Immature natural killer cell (primary cell): ENCODE data around the gene FAM107A. TPM values are rescaled to one million over a fixed set of nuclear protein-coding genes. Genes with fewer than 3 reads are reported as not detected.

Experiments used
- DNase-seq, 3 donors: peaks; one replicate each; pipeline ENCODE4 v3.0.0; 2022; ENCODE audit warnings: mixed read lengths in 1 of 3
- H3K27ac Mint-ChIP-seq, 6 donors: one replicate each; pipeline ENCODE4 v1.8.0; 2020; ENCODE audit warnings: mixed read lengths in 6 of 6, mild to moderate bottlenecking in 5 of 6, inconsistent platforms in 4 of 6, moderate library complexity in 3 of 6
- H3K27me3 Mint-ChIP-seq, 3 donors: one replicate each; pipeline ENCODE4 v1.8.0; 2020 to 2021; ENCODE audit warnings: low read depth in 3 of 3, mild to moderate bottlenecking in 3 of 3, mixed read lengths in 3 of 3, moderate library complexity in 3 of 3, inconsistent platforms in 1 of 3
- H3K36me3 Mint-ChIP-seq, 3 donors: one replicate each; pipeline ENCODE4 v1.8.0; 2020; ENCODE audit warnings: mixed read lengths in 3 of 3, inconsistent platforms in 2 of 3, mild to moderate bottlenecking in 2 of 3
- H3K4me1 Mint-ChIP-seq, 2 donors: one replicate each; pipeline ENCODE4 v1.8.0; 2020; ENCODE audit warnings: inconsistent platforms in 2 of 2, mild to moderate bottlenecking in 2 of 2, mixed read lengths in 2 of 2, moderate library complexity in 1 of 2
- H3K4me3 Mint-ChIP-seq, 5 donors: one replicate each; pipeline ENCODE4 v1.8.0; 2020; ENCODE audit warnings: mild to moderate bottlenecking in 5 of 5, mixed read lengths in 5 of 5, inconsistent platforms in 3 of 5, moderate library complexity in 3 of 5
- H3K9me3 Mint-ChIP-seq, 6 donors: one replicate each; pipeline ENCODE4 v1.8.0; 2020; ENCODE audit warnings: mild to moderate bottlenecking in 6 of 6, mixed read lengths in 6 of 6, inconsistent platforms in 4 of 6, moderate library complexity in 3 of 6
- polyA plus RNA-seq, 3 donors: library from polyadenylated mRNA; unstranded; fragments of 300-500 nt; fragmentation: Illumina TruSeq; gene quantifications; one replicate each; pipeline ENCODE4 v1.2.3, GENCODE V29; 2021

Gene FAM107A
- polyA plus RNA-seq, 3 donors from 2014 or later = not detected

DNA sequence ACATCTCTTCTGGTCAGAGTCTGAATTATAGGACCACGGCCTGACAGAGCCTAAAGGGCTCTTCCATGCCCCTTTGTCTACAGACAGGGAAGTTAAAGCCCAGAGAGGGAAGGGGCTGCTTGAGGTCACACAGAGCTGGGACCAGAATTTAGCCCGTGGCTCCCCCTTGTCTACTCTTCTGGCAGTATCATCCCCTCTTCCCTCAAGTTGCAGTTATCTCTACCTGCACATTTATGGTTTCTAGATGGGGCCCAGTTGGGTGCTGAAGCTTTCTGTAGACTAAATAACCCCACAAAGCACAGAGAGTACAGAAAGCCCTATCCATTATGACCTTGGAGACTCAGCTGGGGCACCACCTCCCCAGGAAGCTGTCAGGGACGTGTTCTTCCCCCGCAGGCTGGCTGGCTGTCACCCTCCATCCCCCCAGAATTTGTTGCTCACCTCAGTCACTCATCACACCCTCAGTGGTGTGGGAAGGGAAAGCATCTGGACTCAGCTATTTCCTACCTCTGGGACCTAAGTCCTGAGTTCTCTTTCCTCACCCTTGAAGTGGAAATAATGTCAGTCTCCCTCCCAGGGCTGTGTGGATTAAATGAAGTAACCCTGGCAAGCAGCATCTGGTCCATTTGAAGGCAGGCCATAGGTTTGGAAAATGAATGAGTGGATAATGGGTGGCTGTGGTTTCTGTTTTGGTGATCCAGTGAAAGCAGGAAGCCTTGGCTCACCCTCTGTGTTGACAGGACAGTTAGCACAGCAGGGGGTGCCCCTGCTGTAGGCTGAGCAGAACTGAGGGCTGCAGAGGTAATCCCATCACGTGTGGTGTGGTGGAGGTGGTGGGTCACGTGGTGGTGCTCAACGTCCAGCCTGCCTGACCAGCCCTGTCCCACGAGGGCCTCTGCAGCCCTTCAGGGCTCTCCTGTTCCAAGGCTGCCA is 56.5 kb downstream of the FAM107A start:
- Mint-ChIP-seq H3K27me3 (peaks cover 0 to 4% (median 0%) of the 10 kb centered on the region in 3 donors), H3K9me3 (no peaks in the 10 kb centered on the region), H3K4me1 (no peaks in the 10 kb centered on the region), H3K36me3 (no peaks in the 10 kb centered on the region), H3K4me3 (no peak overlapping the region), H3K27ac (no peak overlapping the region)
- DNase-seq = no peak

DNA sequence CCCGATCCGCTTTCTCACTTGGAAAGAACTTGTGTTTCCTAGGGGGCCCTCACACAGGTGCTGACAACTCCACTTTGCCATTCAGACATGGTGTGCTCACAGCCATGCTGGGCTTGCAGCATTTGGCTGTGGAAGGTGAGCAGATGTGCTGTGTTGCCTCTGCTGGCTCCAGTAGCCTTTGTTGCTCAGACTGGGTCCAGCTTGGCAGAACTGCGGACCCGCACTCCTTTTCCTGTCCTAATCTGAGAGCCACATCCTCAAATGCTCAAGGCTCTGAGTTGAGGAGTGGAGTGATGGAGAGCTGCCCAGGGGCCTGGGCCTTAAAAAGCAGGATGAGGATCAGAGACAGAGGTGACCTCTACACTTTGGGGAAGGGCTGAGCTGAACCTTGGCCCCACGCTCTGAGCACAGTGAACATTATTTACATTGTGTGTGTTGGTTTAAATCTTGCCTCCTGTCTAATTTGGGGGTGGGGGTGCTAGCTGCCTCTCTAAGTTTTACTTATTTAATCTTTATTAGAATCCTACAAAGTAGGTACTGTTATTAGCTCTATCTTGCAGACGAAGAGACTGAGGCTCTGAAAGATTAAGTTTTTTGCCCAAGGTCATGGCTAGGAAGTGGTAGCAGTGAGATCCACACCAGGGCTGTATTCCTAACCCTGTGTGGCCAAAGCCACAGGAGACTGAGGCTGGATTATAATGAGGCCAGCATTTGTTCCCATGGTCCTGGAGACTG is 57.4 kb downstream of the FAM107A start:
- DNase-seq = no peak
- H3K27ac Mint-ChIP-seq = no peak overlapping the region
- no peak overlapping the region for H3K4me3 Mint-ChIP-seq

GRCh38 chr3:58518291-58518789 is 58.9 kb downstream of the FAM107A start:
- Mint-ChIP-seq H3K9me3 (no peaks in the 10 kb centered on the region), H3K36me3 (no peaks in the 10 kb centered on the region), H3K27me3 (peaks cover 0 to 4% (median 0%) of the 10 kb centered on the region in 3 donors), H3K4me1 (no peaks in the 10 kb centered on the region), H3K4me3 (no peak overlapping the region), H3K27ac (no peak overlapping the region)
- DNase-seq = no peak

More for the DNA sequence above, 57.4 kb downstream of the FAM107A start:
- Mint-ChIP-seq H3K9me3 (no peaks in the 10 kb centered on the region), H3K4me1 (no peaks in the 10 kb centered on the region), H3K27me3 (peaks cover 0 to 4% (median 0%) of the 10 kb centered on the region in 3 donors), H3K36me3 (no peaks in the 10 kb centered on the region)

DNA sequence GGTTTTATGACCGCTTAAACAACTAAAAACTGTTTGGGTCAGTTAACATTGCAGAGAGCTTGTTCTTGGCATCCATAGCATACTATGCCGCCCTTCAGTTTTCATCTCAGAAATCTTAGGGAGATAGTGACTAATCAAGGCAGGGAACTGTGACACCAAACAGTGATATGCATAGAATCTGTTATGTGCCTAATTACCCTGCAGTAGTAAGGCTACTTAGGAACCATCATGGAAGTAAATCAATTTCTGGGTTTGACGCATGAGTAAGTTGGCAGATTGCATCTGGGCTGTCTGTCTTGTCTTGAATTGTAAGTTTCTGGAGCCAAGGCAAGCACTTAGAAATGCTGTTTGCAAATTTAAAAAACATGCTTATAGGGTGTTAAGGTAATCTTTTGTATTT is 62.8 kb downstream of the FAM107A start:
- Mint-ChIP-seq H3K4me1 (no peaks in the 10 kb centered on the region), H3K27me3 (peaks cover 0 to 2% (median 0%) of the 10 kb centered on the region in 3 donors), H3K36me3 (peaks cover 0 to 6% (median 0%) of the 10 kb centered on the region in 3 donors)

More for the DNA sequence above, 62.8 kb downstream of the FAM107A start:
- no peaks in the 10 kb centered on the region for H3K9me3 Mint-ChIP-seq
- no peak for DNase-seq
- H3K4me3 Mint-ChIP-seq = no peak overlapping the region
- no peak overlapping the region for H3K27ac Mint-ChIP-seq

Other genes starting within 250 kb of the FAM107A start
- gene PXK, start 244.5 kb downstream of the FAM107A start, polyA plus RNA-seq = 10 to 100 TPM; 30.3 to 47.5 (median 32.2) TPM
- 100 to 1,000 TPM; 101 to 248 (median 113) TPM for gene PDHB, start 143.6 kb downstream of the FAM107A start, polyA plus RNA-seq
- gene KCTD6, start 85.3 kb downstream of the FAM107A start, polyA plus RNA-seq = 10 to 100 TPM in 2 of 3 donors, 1 to 10 TPM in 1; 8.3 to 12.9 (median 12.4) TPM
- gene ACOX2, start 40.2 kb downstream of the FAM107A start, polyA plus RNA-seq = not detected
- not detected for gene FAM3D, start 89.4 kb upstream of the FAM107A start, polyA plus RNA-seq